ENCODE measurements around the gene ZEB1. TPM values are rescaled to one million over a fixed set of nuclear protein-coding genes. Genes with fewer than 3 reads are reported as not detected.
"Not testable (repeated sequence)": the region's sequence is repeated elsewhere in the genome, so short reads cannot be mapped to it uniquely, and the experiment has no call there.

ZEB1 gene
- total RNA-seq, 1 experiment from 2014 or later = 53.9 TPM

DNA sequence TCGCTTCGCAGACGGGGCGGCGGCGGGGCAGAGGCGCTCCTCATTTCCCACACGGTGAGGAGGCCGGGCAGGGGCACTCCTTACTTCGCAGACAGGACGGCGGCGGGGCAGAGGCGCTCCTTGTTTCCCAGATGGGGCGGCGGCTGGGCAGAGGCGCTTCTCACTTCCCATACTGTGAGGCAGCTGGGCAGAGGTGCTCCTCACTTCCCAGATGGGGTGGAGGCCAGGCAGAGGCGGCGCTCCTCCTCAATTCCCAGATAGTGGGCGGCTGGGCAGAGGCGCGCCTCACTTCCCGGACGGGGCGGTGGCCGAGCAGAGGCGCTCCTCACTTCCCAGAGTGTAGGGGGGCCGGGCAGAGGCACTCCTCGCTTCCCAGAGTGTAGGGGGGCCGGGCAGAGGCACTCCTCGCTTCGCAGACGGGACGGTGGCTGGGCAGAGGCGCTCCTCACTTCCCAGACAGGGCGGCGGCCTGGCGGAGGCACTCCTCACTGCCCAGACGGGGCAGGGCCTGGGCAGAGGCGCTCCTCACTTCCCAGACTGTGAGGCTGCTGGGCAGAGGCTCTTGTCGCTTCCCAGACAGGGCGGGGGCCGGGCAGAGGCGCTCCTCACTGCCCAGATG is 43.1 kb downstream of the ZEB1 start:
- Histone ChIP-seq H3K9me2 (replicated peaks; ENCODE audit: insufficient read depth, low read length) (no peaks in the 10 kb centered on the region), H3K9ac (ENCODE audit: low read length) (no peak overlapping the region), H3K36me3 (ENCODE audit: insufficient read depth, low read length) (peaks cover 31% of the 10 kb centered on the region)

DNA sequence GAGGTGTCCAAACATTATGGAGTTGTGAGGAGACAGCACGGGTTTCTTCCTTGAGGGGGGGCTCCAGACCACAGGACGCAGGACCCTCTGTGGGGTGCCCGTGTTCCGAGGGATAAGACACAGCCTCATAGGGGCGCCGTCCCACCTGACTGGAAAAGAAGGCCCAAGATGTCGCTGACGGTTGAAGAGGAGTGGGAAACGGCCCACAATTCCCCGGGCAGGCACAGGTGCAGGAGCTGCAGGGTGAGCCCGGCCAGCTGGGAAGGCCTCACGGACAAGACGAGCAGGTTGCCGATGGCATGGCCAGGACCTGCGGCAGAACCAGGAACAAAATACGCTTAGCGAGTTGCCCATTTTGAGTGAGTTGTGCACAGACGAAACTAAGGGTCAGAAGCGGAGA is 44.7 kb downstream of the ZEB1 start:
- DNase-seq = not testable (repeated sequence)

More for the DNA sequence above, 43.1 kb downstream of the ZEB1 start:
- peaks cover 20% of the 10 kb centered on the region for H3K9me3 ChIP-seq (ENCODE audit: low read length)
- no peak for DNase-seq
- H3K79me2 ChIP-seq (ENCODE audit: low read length) = peaks cover 89% of the 10 kb centered on the region
- no peak overlapping the region for H2AFZ ChIP-seq (ENCODE audit: low read length)
- no peak overlapping the region for H3K27ac ChIP-seq (ENCODE audit: low read length)
- H3K4me2 ChIP-seq (ENCODE audit: low read depth, low read length, poor library complexity, severe bottlenecking) = no peak overlapping the region
- H3K4me1 ChIP-seq (ENCODE audit: low read length) = no peaks in the 10 kb centered on the region
- no peaks in the 10 kb centered on the region for H4K20me1 ChIP-seq (ENCODE audit: insufficient read depth, low read depth, low read length)
- H3K4me3 ChIP-seq (ENCODE audit: low read length) = no peak overlapping the region
- no peaks in the 10 kb centered on the region for H3K27me3 ChIP-seq (ENCODE audit: low read length)

DNA sequence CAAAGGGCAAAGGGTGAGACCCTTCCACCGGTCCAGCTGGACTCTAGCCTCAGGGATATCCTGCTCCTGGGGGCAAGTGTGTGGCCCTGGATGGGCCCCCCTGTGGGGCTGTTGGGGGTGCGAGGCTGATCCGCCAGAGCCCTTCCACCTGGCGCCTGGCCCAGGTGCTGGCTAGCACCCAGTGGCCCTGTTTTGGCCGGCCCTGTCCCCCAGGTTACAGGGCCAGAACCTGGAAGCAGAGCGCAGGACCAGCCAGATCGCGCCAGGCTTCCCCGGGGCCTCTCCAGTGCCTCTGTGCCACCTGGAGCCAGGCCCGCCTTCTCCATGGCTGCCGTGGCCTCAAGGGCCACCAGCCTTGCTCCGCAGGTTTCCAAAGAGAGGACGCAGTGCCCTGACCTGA is 45.2 kb downstream of the ZEB1 start:
- H3K4me3 ChIP-seq (ENCODE audit: low read length); H3K9me2 ChIP-seq (replicated peaks; ENCODE audit: insufficient read depth, low read length); H3K4me2 ChIP-seq (ENCODE audit: low read depth, low read length, poor library complexity, severe bottlenecking); H3K9ac ChIP-seq (ENCODE audit: low read length); H3K27me3 ChIP-seq (ENCODE audit: low read length); H4K20me1 ChIP-seq (ENCODE audit: insufficient read depth, low read depth, low read length); H3K4me1 ChIP-seq (ENCODE audit: low read length); H3K9me3 ChIP-seq (ENCODE audit: low read length); H2AFZ ChIP-seq (ENCODE audit: low read length); DNase-seq; H3K27ac ChIP-seq (ENCODE audit: low read length): not testable (repeated sequence)
- Histone ChIP-seq H3K79me2 (ENCODE audit: low read length) (peaks cover 88% of the 10 kb centered on the region), H3K36me3 (ENCODE audit: insufficient read depth, low read length) (peaks cover 17% of the 10 kb centered on the region)

More for the DNA sequence above, 44.7 kb downstream of the ZEB1 start:
- not testable (repeated sequence) for H4K20me1 ChIP-seq (ENCODE audit: insufficient read depth, low read depth, low read length); H3K4me3 ChIP-seq (ENCODE audit: low read length); H2AFZ ChIP-seq (ENCODE audit: low read length); H3K27ac ChIP-seq (ENCODE audit: low read length); H3K9me2 ChIP-seq (replicated peaks; ENCODE audit: insufficient read depth, low read length); H3K4me1 ChIP-seq (ENCODE audit: low read length); H3K9ac ChIP-seq (ENCODE audit: low read length); H3K4me2 ChIP-seq (ENCODE audit: low read depth, low read length, poor library complexity, severe bottlenecking); H3K27me3 ChIP-seq (ENCODE audit: low read length)
- peaks cover 88% of the 10 kb centered on the region for H3K79me2 ChIP-seq (ENCODE audit: low read length)
- peaks cover 11% of the 10 kb centered on the region for H3K9me3 ChIP-seq (ENCODE audit: low read length)
- peaks cover 23% of the 10 kb centered on the region for H3K36me3 ChIP-seq (ENCODE audit: insufficient read depth, low read length)

DNA sequence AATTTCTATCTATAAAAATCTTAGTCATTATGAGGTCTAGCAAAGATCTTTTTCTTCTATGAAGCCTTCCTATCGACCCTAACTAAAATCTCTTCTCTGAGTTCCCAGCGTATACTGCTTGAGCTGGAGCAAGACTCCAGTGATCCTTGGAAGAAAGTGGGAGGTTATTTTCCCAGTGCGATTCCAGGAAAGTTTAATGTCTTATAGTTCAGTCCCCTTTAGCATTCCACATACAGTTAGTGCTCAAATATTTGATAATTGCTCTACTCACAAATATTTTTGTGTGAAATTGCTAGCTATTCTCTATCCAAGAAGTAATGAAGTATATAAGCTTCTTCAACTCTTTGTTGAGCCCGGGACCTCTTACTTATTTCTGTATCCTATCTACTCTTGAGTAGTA is 47.7 kb downstream of the ZEB1 start:
- no peak overlapping the region for H2AFZ ChIP-seq (ENCODE audit: low read length)
- peaks cover 2% of the 10 kb centered on the region; the same call in 1 of the 2 replicates for H3K36me3 ChIP-seq (ENCODE audit: insufficient read depth, low read length)

DNA sequence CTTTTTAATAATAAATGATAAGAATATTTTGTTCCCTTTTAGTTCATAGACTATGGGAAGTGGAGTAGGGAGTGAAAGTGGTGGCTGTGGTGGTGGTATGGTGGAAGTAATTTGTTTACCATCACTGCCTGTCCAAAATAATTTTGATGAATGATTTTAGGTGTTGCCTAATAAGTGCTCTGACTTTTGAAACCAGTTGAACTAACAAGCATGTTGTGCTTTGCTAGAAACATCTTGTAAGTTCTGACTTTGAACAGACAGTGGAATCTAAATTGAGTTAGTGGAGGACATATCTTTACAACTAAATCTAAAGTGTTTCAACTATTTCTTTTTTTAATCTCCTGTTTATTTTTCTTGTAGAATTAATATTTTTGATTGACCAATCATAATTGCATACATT is 49.7 kb downstream of the ZEB1 start:
- H3K4me1 ChIP-seq (ENCODE audit: low read length) = no peaks in the 10 kb centered on the region

More for the DNA sequence above, 47.7 kb downstream of the ZEB1 start:
- Histone ChIP-seq H3K27me3 (ENCODE audit: low read length) (no peaks in the 10 kb centered on the region), H3K9ac (ENCODE audit: low read length) (no peak overlapping the region), H3K4me2 (ENCODE audit: low read depth, low read length, poor library complexity, severe bottlenecking) (no peak overlapping the region), H3K4me1 (ENCODE audit: low read length) (no peaks in the 10 kb centered on the region), H3K9me2 (replicated peaks; ENCODE audit: insufficient read depth, low read length) (no peaks in the 10 kb centered on the region), H3K9me3 (ENCODE audit: low read length) (no peaks in the 10 kb centered on the region), H4K20me1 (ENCODE audit: insufficient read depth, low read depth, low read length) (no peaks in the 10 kb centered on the region), H3K79me2 (ENCODE audit: low read length) (peaks cover 90% of the 10 kb centered on the region), H3K4me3 (ENCODE audit: low read length) (no peak overlapping the region), H3K27ac (ENCODE audit: low read length) (no peak overlapping the region)
- DNase-seq = no peak

DNA sequence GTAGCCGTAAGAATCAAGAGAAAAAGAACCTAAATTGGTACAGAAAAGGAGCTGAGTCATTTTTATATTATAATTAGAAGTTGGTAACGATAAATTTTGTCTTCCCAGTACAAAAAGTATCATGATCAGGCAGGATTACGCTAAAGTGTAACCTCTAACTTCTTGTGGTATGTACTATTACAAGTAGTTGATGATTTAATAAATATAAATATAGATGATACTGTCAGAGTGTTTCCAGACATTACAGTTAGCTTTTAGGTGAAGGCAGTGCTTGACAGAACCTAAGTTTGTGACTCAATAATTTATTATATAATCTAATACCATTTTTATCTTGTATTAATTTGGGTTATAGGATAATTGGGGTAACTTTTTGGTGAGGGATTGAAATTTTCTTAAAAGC is 53.4 kb downstream of the ZEB1 start:
- Histone ChIP-seq H3K9me3 (ENCODE audit: low read length) (peaks cover 2% of the 10 kb centered on the region; the same call in 1 of the 2 replicates), H3K79me2 (ENCODE audit: low read length) (peaks cover 99% of the 10 kb centered on the region), H3K27ac (ENCODE audit: low read length) (no peak overlapping the region), H3K27me3 (ENCODE audit: low read length) (no peaks in the 10 kb centered on the region), H3K36me3 (ENCODE audit: insufficient read depth, low read length) (no peaks in the 10 kb centered on the region), H2AFZ (ENCODE audit: low read length) (no peak overlapping the region), H4K20me1 (ENCODE audit: insufficient read depth, low read depth, low read length) (no peaks in the 10 kb centered on the region), H3K9ac (ENCODE audit: low read length) (no peak overlapping the region), H3K4me3 (ENCODE audit: low read length) (no peak overlapping the region), H3K4me1 (ENCODE audit: low read length) (no peaks in the 10 kb centered on the region), H3K9me2 (replicated peaks; ENCODE audit: insufficient read depth, low read length) (no peaks in the 10 kb centered on the region), H3K4me2 (ENCODE audit: low read depth, low read length, poor library complexity, severe bottlenecking) (no peak overlapping the region)
- no peak for DNase-seq

More for the DNA sequence above, 49.7 kb downstream of the ZEB1 start:
- no peak for DNase-seq
- no peak overlapping the region for H2AFZ ChIP-seq (ENCODE audit: low read length)
- no peaks in the 10 kb centered on the region for H3K27me3 ChIP-seq (ENCODE audit: low read length)
- no peak overlapping the region for H3K27ac ChIP-seq (ENCODE audit: low read length)
- no peak overlapping the region for H3K4me2 ChIP-seq (ENCODE audit: low read depth, low read length, poor library complexity, severe bottlenecking)
- H3K4me3 ChIP-seq (ENCODE audit: low read length) = no peak overlapping the region
- H3K9me2 ChIP-seq (replicated peaks; ENCODE audit: insufficient read depth, low read length) = no peaks in the 10 kb centered on the region
- peaks cover 2% of the 10 kb centered on the region; the same call in 1 of the 2 replicates for H3K9me3 ChIP-seq (ENCODE audit: low read length)
- no peak overlapping the region for H3K9ac ChIP-seq (ENCODE audit: low read length)
- H3K79me2 ChIP-seq (ENCODE audit: low read length) = peaks cover 94% of the 10 kb centered on the region
- H3K36me3 ChIP-seq (ENCODE audit: insufficient read depth, low read length) = no peaks in the 10 kb centered on the region
- no peaks in the 10 kb centered on the region for H4K20me1 ChIP-seq (ENCODE audit: insufficient read depth, low read depth, low read length)

DNA sequence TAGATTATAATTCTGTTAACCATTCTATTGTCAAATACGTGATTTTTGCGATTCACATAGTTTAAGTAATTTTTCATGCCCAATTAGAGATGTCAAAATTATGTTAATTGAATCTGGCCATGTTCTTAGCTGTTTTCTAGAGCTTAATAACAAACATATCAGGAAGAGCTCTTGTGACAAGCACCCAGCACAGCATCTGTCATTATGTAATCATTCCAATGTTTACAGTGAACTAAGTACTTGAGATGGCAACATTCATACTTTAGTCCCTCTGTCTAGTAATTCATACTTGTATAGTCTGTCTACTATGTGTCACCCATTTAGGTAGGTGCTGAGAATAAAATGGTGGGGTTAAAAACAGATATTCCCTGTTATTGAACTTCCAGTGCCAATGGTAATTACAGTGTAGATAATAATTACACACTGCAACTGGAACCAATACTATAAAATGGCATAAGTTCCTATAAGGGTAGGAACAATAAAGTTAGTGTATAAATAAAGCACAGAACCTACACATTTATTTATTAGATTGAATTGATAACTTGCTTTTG is 55.2 kb downstream of the ZEB1 start:
- H3K9me2 ChIP-seq (replicated peaks; ENCODE audit: insufficient read depth, low read length) = no peaks in the 10 kb centered on the region
- no peak overlapping the region for H2AFZ ChIP-seq (ENCODE audit: low read length)
- H3K9ac ChIP-seq (ENCODE audit: low read length) = no peak overlapping the region
- H3K27ac ChIP-seq (ENCODE audit: low read length) = no peak overlapping the region
- no peaks in the 10 kb centered on the region for H3K36me3 ChIP-seq (ENCODE audit: insufficient read depth, low read length)
- H3K27me3 ChIP-seq (ENCODE audit: low read length) = no peaks in the 10 kb centered on the region
- peaks cover 98% of the 10 kb centered on the region for H3K79me2 ChIP-seq (ENCODE audit: low read length)
- no peaks in the 10 kb centered on the region for H3K4me1 ChIP-seq (ENCODE audit: low read length)
- H3K4me2 ChIP-seq (ENCODE audit: low read depth, low read length, poor library complexity, severe bottlenecking) = no peak overlapping the region
- no peaks in the 10 kb centered on the region for H4K20me1 ChIP-seq (ENCODE audit: insufficient read depth, low read depth, low read length)
- DNase-seq = no peak
- H3K4me3 ChIP-seq (ENCODE audit: low read length) = no peak overlapping the region
- peaks cover 2% of the 10 kb centered on the region; the same call in 1 of the 2 replicates for H3K9me3 ChIP-seq (ENCODE audit: low read length)

DNA sequence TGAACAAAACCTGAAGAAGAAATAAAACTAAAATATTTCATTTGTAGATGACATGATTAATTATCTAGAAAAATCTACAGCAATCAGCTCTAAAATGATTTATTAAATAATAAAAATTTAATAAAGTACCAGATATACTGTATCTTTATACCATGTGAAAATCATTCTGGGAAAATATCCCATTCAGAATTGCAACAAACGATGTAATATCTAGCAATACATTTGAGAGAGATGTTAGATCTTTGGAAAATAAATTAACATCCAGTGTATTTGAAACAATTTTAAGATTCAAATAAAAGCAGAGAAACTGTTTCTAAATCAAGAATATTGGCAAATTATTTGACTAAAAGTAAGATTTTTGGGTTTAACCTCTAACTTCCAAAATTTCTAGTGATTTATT is 62.2 kb downstream of the ZEB1 start:
- H3K79me2 ChIP-seq (ENCODE audit: low read length) = peaks cover 96% of the 10 kb centered on the region
- no peak overlapping the region for H3K27ac ChIP-seq (ENCODE audit: low read length)
- no peak overlapping the region for H3K9ac ChIP-seq (ENCODE audit: low read length)
- no peaks in the 10 kb centered on the region for H3K9me3 ChIP-seq (ENCODE audit: low read length)
- no peaks in the 10 kb centered on the region for H3K9me2 ChIP-seq (replicated peaks; ENCODE audit: insufficient read depth, low read length)
- H3K4me2 ChIP-seq (ENCODE audit: low read depth, low read length, poor library complexity, severe bottlenecking) = no peak overlapping the region
- peaks cover 22% of the 10 kb centered on the region for H3K4me1 ChIP-seq (ENCODE audit: low read length)
- DNase-seq = no peak
- no peak overlapping the region for H3K4me3 ChIP-seq (ENCODE audit: low read length)
- H4K20me1 ChIP-seq (ENCODE audit: insufficient read depth, low read depth, low read length) = no peaks in the 10 kb centered on the region
- H3K27me3 ChIP-seq (ENCODE audit: low read length) = no peaks in the 10 kb centered on the region
- no peak overlapping the region for H2AFZ ChIP-seq (ENCODE audit: low read length)
- H3K36me3 ChIP-seq (ENCODE audit: insufficient read depth, low read length) = no peaks in the 10 kb centered on the region

Data from Karpas-422 (cell line).